ENCODE results near the gene MACROD2.

DNA sequence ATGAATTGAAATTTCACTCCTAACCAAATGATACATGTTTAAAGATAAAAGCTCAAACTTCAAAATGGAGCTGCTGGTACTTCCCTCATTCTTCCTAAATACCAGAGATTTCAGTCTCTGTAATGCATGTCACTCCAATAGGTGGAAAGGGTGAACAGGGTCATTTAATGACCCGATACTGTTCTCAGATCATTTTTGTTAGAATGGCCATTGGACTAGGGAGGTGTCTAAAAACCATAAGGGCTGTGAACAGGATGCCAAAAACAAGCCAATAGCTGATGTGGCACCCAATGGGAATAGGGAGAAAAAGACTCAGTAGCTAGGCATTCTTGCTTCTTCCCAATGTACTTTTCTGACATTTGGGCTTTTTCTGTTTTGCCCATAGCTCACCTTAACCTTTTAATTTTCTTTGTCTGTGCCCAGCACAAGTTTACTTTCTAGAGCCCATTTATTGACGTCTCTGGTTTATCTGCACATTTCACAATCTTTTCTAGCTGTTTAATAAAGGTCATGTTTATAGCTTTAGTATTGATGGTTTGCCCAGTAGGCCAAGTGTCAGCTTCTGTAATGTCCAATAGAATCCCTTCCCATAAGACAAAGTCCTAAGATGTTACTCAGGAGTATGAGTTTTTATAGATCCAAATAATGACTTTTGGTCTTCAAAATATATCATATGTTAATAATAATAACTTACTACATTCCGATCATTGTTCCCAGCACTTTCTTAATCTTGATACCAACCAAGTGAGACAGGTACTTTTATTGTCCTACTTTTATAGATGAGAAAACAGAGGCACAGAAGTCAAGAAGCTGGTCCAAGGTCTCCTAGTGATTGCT lies 366.4 kb downstream of the MACROD2 start:
- TF ChIP-seq, protein P1, sequence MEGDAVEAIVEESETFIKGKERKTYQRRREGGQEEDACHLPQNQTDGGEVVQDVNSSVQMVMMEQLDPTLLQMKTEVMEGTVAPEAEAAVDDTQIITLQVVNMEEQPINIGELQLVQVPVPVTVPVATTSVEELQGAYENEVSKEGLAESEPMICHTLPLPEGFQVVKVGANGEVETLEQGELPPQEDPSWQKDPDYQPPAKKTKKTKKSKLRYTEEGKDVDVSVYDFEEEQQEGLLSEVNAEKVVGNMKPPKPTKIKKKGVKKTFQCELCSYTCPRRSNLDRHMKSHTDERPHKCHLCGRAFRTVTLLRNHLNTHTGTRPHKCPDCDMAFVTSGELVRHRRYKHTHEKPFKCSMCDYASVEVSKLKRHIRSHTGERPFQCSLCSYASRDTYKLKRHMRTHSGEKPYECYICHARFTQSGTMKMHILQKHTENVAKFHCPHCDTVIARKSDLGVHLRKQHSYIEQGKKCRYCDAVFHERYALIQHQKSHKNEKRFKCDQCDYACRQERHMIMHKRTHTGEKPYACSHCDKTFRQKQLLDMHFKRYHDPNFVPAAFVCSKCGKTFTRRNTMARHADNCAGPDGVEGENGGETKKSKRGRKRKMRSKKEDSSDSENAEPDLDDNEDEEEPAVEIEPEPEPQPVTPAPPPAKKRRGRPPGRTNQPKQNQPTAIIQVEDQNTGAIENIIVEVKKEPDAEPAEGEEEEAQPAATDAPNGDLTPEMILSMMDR (conservative IDR thresholded peaks at IDR 0.05; ENCODE audit: low read depth, low read length), result no peak
- TF ChIP-seq EZH2 (IDR thresholded peaks at IDR 0.05; ENCODE audit: borderline replicate concordance, low read depth, low read length, poor library complexity, severe bottlenecking), result no peak
